ENCODE results near the gene GLT1D1.
"Not testable (repeated sequence)": the region's sequence is repeated elsewhere in the genome, so short reads cannot be mapped to it uniquely, and the experiment has no call there.

GLT1D1 gene

DNA sequence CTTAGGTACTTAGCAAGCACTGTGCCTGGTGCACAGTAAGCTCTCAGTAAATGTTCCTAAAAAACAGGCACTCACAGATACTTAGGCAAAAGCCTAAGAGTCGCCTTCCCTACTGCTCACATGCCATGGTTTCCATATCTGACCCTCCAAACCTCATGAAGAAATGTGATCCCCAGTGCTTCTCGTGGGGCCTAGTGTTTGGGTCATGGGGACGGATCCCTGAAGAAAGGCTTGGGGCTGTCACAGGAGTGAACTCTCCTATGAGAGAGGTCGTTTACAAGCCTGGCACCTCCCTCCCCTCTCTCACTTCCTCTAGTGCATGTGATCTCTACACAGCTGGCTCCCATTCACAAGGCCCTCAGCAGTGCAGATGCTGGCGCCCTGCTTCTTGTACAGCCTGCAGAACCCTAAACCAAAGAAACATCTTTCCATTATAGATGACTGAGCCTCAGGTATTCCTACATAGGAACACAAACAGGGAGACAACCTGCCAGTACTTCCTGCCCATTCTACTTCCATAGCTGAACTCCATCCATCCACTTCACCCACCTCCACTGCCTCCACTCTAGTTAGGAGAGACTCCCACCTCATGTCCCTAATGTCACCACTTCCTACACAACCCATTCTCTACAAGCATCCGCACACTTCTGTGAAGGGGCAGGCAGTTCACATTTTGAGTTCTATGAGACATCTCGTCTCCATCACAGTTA is 32.4 kb upstream of the GLT1D1 start:
- peak; percentile 36 for DNase-seq

DNA sequence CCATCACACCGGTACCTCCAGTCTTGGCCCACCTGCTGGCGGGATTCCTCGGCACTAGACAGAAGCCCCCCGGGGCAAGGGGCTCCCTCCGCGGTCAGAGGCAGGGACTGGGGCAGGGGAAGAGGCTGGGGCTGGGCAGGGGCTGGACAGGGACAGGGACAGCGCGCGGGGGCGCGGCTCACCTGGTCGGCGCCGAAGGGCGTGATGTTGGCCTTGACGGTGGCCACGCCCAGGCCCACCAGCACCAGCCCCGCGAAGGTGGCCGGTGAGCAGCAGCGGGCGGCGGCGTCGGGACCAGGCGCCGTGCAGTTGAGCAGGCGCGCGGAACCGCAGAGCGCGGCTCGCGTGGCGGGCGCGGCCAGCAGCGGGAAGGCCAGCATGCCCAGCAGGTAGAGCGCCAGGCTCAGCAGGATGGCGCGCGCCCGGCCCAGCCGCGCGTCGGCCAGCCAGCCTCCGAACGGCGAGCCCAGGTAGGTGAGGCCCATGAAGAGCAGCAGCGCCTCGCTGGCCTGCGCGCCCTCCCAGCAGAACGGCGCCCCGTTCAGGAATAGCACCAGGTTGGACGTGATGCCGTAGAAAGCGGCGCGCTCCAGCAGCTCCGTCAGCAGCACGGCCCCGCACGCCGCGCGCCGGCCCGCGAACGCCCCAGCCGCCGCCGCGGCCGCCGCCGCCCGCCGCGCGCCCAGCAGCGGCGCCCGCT is 29.9 kb upstream of the GLT1D1 start:
- no peak for DNase-seq

DNA sequence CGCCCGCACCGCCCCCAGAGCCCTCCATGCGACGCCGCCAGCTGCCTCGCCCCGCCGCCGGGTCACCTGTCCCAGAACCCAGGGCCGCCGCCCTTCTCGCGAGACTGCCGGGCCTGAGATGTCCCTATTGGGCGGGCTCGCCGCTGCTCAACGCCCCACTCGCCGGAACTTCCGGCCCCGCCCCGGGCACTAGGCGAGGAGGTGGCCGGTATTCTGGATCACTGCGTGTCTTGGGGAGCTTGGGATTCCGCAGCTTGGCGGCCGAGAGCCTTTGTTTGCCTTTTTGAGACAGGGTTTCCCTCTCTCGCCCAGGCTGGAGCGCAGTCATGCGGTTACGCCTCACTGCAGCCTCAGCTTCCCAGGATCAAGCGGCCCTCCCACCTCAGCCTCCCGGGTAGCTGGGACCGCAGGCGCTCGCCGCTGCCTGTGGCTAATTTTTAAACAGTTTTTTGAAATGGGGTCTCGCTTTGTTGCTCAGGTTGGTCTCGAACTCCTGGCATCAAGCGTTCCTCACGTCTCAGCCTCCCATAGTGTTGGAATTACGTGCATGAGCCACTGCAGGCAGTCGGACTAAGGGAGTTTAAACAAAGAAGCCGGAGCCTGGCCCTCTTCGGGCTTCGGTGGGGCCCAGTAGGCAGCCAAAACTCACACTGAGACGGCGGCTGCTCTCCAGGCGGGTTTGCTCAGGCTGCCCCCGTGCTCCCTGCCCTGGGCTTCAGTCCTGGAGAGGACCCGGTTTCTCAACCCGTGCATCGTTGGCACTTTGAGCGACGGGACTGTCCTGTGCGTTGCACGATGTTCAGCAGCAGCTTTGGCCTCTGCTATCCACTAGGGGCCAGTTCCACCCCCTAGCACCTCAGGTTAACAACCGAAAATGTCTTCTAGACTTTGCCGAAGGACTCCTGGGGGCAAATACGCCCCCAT is 29.1 kb upstream of the GLT1D1 start, which contains the start of gene SLC15A4:
SLC15A4 (minus strand) TSS at position 43 of the 924 bp plus-strand sequence; CDS start at position 28, 15 bp downstream.
- DNase-seq = peak; percentile 93

DNA sequence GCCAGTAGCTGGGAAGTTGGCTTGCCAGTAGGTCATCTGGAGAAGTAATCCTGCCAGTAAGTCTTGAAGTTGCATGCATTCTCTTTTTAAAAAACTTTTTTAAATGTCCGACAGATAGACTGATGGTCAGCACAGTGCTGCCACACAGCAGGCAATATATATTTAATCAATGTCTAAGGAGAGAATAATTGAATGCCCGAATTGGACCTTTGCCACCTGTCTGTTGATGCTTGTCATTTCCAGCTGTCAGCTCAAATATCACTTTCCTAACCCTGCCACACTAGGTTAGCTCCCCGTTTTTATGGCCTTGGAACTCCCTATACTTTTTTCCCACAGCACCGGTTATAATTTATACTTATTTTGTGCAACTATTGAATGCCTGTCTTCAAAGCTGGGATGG is 27.4 kb upstream of the GLT1D1 start:
- DNase-seq = no peak

DNA sequence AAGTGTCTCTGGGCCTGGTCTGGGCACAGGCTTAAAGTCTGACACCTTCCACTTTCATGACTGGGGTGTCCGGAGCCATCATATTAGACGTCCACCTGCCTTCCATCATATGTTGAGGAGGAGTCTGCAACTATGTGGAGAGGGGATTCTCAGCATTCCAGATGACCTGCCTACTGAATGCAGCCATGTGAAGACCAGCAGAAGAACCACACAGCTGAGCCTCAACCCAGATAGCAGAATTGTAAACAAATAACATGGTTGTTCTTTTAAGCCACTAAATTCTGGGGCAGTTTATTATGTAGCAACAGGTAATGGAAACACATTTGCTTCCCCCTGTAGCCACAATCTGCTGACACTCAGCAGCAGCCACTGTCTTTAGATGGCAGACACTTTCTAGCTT is 25.6 kb upstream of the GLT1D1 start:
- no peak for DNase-seq

DNA sequence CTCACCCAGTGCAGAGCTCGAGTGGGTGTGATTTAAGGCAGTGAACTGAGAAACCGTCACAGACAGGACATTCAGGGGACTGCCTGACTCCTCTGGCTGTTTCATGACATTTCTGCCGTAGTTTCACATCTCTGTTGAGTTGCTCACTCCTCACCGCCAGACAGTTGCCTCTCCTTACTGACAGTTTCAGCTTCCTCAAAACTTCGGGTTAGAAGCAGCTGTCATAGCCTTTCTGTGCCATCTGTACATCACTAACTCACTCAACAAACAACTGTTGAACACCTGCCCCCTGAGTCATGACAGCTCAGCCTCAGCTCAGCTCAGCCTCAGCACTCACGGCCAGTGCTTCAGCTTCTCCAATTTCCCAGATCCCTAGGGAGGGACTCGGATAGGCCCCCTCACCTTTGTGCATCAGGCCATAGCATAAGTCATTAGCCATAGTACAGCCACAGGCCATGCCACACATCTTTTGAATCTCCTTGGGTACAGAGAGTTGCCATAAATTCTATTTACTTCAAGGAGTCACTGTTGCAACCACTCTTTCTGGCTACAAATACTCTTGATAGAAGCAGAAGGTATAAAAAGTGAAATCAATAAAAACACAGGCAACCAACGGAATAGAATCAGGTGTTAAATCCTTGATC is 23.3 kb upstream of the GLT1D1 start:
- DNase-seq = peak; percentile 31

DNA sequence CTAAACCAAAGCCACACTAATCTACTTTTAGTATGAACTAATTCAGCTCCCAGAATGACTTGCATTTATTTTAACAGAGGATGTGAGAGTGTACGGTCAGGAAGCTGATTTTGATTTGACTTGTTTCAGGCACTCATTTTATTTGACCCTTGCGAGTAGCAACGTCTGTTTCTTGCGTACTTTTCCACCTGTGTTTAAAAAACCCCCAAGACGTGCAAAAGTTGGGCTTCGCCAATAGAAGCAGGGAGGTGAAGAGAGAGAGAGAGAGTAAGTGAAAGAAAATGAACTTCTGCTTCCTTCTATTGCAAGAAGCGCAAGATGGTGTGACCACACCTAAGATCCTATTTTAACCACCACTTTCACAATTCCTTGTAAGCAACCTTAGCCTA is 22.8 kb upstream of the GLT1D1 start:
- no peak for DNase-seq

DNA sequence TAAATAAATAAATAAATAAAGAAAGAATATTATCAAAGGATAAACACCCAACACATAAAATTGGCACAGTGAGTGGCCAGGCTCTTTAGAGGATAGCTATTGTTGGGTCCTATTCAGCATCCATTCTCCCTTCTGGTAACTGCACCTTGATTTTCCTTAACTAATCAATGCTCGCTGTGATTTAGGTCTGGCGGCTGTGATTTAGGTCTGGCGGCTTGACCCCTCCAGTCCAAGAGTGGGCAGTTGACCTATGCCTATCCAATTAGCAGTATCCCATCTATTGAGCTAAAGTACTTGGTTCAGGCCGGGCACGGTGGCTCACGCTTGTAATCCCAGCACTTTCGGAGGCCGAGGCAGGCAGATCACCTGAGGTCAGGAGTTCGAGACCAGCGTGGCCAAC is 19.9 kb upstream of the GLT1D1 start:
- no peak for DNase-seq

DNA sequence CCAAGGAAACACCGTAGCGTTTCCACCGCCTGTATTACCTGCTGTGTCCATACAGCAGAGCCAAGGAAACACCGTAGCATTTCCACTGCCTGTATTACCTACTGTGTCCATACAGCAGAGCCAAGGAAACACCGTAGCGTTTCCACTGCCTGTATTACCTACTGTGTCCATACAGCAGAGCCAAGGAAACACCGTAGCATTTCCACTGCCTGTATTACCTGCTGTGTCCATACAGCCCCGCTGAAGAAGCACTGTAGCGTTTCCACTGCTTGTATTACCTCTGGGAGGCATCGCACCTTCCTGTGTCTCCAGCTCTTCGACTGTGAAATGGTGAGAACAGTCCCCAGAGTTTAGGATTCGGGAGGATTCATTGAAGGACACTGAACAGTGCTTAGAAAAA is 13.4 kb upstream of the GLT1D1 start:
- DNase-seq = not testable (repeated sequence)

DNA sequence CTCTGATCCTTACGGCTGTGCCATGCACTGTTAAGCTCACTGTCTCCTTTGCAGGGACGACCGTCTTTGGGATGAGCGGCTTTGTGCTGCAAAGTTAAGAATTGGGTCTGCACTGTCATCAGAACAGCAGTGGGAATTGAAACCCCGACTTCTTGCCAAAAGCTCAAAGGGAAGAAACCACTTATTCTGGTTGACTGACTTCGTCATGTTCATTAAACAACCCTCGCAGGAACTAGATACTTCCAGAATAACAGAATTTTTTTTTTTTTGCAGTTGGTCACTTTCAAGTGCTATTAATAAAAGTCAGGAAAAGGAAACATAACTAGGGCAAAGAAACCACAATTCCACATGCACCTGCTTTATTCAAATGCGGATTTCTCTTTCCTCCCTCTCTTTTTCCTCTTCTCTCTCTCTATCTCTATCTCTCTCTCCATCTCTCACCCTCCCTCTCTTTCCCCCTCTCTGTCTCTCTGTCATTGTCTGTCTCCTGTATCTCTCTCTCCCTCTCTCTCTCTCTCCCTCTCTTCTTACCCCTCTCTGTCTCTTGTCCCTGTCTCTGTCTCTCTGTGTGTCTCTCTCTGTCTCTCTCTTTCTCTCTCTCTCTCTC is 12.3 kb upstream of the GLT1D1 start:
- no peak for DNase-seq

DNA sequence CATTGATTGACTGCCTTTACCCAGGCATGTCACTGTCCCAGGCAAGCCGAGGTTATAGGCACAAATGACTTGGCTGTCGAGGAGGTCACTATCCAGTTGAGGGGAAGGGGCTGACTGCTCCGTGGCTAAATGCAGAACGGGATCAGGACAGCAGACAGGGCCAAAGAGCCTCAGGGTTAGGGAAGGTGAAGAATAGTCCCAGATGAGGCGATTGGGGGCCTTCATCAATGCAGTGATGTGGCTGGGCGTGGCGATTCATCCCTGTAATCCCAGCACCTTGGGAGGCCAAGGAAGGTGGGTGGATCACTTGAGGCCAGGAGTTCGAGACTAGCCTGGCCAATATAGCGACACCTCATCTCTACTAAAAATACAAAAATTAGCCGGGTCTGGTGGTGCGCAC is 10.7 kb upstream of the GLT1D1 start:
- no peak for DNase-seq

DNA sequence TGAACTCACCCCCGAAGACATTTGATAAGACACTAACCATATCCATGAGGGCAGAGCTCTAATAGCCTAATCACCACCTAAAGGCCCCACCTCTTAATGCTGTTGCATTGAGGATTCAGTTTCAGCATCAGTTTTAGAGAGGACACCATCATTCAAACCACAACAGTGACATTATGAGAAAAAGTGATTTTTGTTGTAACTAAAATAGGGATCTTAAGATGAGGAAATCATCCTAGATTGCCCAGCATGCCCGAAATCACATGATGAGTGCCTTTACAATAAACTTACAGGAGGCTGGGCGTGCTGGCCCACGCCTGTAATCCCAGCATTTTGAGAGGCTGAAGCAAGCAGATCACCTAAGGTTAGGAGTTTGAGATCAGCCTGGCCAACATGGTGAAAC is 9.7 kb upstream of the GLT1D1 start:
- DNase-seq = no peak

DNA sequence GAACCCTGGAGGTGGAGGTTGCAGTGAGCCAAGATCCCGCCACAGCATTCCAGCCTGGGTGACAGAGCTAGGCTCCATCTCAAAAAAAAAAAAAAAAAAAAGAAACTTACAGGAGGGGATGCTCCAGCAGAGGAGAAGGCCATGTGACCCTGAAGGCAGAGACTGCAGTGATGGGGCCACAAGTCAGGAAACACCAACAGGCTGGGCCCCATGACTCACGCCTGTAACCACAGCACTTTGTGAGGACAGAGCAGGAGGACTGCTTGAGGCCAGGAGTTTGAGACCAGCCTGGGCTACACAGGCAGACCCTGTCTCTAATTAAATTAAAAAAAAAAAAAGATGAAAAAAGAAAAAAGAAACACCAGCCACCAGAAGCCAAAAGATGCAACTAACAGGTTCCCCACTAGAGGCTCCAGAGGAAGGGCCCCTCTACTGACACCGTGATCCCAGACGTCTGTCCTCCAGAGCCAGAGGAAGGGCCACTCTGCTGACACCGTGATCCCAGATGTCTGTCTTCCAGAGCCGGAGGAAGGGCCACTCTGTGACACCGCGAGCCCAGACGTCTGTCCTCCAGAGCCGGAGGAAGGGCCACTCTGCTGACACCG is 9.1 kb upstream of the GLT1D1 start:
- no peak for DNase-seq

DNA sequence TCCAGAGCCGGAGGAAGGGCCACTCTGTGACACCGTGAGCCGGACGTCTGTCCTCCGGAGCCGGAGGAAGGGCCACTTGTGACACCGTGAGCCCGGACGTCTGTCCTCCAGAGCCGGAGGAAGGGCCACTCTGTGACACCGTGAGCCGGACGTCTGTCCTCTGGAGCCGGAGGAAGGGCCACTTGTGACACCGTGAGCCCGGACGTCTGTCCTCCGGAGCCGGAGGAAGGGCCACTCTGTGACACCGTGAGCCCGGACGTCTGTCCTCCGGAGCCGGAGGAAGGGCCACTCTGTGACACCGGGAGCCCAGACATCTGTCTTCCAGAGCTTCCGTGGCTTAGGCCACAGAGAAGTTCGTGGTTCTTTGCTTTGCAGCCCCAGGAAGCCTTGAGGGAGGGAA is 6.6 kb upstream of the GLT1D1 start:
- DNase-seq = not testable (repeated sequence)

DNA sequence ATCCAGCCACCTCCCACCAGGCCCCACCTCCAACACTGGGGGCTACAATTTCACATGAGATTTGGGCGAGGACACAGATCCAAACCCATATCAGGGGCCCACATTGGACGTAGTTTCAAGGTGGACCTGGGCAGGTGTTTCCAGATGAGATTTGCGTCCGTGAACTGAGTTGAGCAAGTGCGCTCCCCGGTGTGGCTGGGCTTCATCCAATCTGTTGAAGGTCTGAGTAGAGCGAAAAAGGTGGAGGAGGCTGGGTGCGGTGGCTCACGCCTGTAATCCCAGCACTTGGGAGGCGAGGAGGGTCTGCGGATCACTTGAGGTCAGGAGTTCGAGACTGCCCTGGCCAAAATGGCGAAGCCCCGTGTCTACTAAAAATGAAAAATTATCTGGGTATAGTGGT is 4.9 kb upstream of the GLT1D1 start:
- DNase-seq = no peak

DNA sequence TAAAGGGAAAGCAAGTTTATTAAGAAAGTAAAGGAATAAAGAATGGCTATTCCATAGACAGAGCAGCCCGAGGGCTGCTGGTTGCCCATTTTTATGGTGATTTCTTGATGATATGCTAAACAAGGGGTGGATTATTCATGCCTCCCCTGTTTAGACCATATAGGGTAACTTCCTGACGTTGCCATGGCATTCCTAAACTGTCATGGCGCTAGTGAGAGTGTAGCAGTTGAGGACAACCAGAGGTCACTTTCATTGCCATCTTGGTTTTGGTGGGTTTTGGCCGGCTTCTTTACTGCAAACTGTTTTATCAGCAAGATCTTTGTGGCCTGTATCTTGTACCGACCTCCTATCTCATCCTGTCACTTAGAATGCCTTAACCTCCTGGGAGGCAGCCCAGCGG is 3.5 kb upstream of the GLT1D1 start:
- not testable (repeated sequence) for DNase-seq

DNA sequence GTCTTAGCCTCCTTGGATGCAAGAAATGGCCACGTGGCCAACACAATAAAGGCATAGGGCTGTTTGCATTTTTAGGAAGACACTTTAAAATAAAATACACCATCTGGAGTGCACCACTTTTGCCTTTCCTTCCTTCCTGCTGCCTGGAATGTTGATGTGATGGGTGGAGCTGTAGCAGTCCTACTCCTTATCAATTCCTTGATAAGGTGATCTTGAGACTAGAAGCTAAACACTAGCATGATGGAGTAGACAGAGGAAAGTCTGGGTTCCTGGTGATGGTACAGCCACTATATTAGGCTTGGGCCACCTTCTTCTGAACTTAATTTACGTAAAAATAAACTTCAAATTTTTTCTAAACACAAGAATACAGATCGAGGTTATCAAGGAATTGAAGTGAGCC is 2.9 kb upstream of the GLT1D1 start:
- no peak for DNase-seq

DNA sequence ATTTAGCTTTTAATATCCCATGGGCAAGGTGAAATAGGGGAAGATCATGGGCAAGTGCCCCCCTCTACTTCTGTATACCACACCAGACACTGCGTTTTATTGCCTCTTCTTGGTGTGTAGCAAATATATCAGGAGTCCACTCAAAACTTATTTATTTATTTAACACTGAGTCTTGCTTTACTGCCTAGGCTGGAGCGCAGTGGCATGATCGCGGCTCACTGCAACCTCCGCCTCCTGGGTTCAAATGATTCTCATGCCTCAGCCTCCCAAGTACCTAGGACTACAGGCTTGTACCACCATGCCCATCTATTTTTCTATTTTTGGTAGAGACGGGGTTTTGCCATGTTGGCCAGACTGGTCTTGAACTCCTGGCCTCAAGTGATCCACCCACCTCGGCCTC is 1.8 kb upstream of the GLT1D1 start:
- DNase-seq = not testable (repeated sequence)

DNA sequence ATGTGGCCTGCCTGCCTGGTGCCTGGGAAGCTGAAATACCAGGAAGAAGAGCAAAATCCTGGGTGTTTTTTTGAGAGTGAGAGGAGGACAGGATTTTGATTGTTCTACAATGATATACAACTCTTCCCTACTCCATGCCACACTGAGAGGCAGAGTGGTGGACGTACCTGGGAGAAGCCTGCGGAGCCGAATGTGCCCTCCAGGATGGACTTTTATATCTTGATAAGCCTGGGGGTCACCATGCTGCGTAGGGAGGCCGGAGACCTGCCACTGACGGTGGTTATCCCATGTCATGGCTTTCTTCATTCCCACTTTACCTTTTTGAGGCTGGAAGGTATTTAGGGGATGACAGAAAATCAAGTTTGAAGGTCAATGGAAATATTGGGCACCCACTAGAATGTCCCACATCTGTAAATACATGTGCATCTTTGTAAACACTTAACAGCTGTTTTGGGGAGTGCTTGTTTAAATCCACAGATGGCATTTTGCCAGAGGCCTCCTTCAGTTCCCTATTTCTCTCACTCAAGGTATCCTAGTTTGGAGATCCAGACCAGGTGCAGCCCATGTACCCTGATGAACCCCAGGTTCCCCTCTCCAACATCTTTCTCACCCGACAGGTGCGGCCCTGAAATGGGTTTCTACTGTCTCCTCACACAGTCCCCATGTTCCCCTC is 1.1 kb upstream of the GLT1D1 start:
- DNase-seq = no peak

DNA sequence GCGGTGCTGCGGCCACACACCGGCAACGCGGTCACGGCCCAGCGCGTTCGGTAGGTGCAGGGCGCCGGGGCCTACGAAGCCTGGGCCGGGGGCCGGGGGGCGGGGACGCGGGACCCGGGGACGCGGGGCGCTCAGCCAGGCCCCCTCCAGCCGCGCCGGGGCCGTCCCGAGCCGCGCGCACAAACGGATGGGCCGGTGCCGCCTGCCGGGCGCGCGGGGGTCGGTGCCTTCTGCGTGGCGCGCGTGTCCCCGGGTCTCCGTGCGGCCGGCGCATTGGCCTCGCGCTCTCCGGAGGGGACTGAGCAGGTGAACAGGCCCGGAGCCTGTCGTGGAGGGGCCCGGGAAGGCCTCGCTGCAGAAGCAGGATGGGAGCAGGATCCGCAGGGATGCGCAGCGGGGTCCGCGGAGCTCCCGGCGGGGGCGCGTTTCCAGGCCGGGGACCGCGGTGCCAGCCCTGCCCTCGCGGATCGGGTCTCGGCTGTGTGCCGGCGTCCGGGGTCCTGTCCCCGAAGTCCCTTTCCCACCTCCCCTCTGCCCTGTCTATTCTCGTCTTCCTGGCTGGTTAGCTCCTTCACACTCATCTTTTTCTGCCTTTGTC is 421 bp downstream of the GLT1D1 start:
- no peak for DNase-seq

All from CD4-positive, alpha-beta T cell treated with Interleukin-12 subunit alpha and Interleukin-12 subunit beta, for 1 hour (primary cell).